WERI-Rb-1 (cell line): ENCODE data around the gene HSP90AA1.

Experiments
- DNase-seq: peaks from one replicate; pipeline ENCODE4 v3.0.0-alpha.2; 2020
- H3K27ac ChIP-seq: fragments of 250-450 bp; sonication (Bioruptor Pico); 2 replicates; pipeline ENCODE4 v1.5.1; 2020; ENCODE audit warnings: mild to moderate bottlenecking, moderate library complexity
- H3K27me3 ChIP-seq: fragments of 250-450 bp; sonication (Bioruptor Pico); 2 replicates; pipeline ENCODE4 v1.5.1; 2021; ENCODE audit warnings: mild to moderate bottlenecking, low read depth, moderate library complexity; ENCODE audit not compliant: insufficient read depth, severe bottlenecking
- H3K36me3 ChIP-seq: fragments of 250-450 bp; sonication (Bioruptor Pico); 2 replicates; pipeline ENCODE4 v1.5.1; 2020; ENCODE audit warnings: mild to moderate bottlenecking, moderate library complexity
- H3K4me3 ChIP-seq: 2 replicates; pipeline ENCODE4 v1.5.1; 2011; ENCODE audit warnings: low read depth, mild to moderate bottlenecking, control low read depth, low read length
- H3K9me3 ChIP-seq: fragments of 250-450 bp; sonication (Bioruptor Pico); 2 replicates; pipeline ENCODE4 v1.5.1; 2021; ENCODE audit warnings: mild to moderate bottlenecking, moderate library complexity; ENCODE audit not compliant: severe bottlenecking
- CTCF ChIP-seq: IDR thresholded peaks from 2 replicates; pipeline ENCODE4 v1.5.1; 2011; ENCODE audit warnings: low read depth, mild to moderate bottlenecking, control low read depth, inconsistent platforms, low read length

Gene HSP90AA1

GRCh38 chr14:102043251-102044025, 43.4 kb downstream of the HSP90AA1 start:
- TF ChIP-seq CTCF = no peak
- no peak for DNase-seq
- Histone ChIP-seq H3K4me3 (no peak overlapping the region), H3K36me3 (peaks cover 88% of the 10 kb centered on the region), H3K27ac (no peak overlapping the region), H3K9me3 (no peaks in the 10 kb centered on the region), H3K27me3 (no peaks in the 10 kb centered on the region)

- no peaks in the 10 kb centered on the region for H3K9me3 ChIP-seq
- H3K4me3 ChIP-seq = no peak overlapping the region
- TF ChIP-seq CTCF = no peak
- peaks cover 88% of the 10 kb centered on the region for H3K36me3 ChIP-seq
- H3K27me3 ChIP-seq = no peaks in the 10 kb centered on the region
- no peak for DNase-seq
- H3K27ac ChIP-seq = no peak overlapping the region
Observed at GRCh38 chr14:102042699-102043098, 44.1 kb downstream of the HSP90AA1 start.

- DNase-seq = no peak
- no peak overlapping the region for H3K4me3 ChIP-seq
- H3K36me3 ChIP-seq = peaks cover 98% of the 10 kb centered on the region
- H3K27me3 ChIP-seq = no peaks in the 10 kb centered on the region
- H3K9me3 ChIP-seq = no peaks in the 10 kb centered on the region
- H3K27ac ChIP-seq = no peak overlapping the region
- no peak for TF ChIP-seq CTCF
Observed at GRCh38 chr14:102040153-102040552, 46.7 kb downstream of the HSP90AA1 start.

- DNase-seq = no peak
- Histone ChIP-seq H3K4me3 (no peak overlapping the region), H3K9me3 (no peaks in the 10 kb centered on the region), H3K36me3 (peaks cover 97% of the 10 kb centered on the region), H3K27me3 (no peaks in the 10 kb centered on the region), H3K27ac (no peak overlapping the region)
- no peak for TF ChIP-seq CTCF
Observed at GRCh38 chr14:102039157-102039556, 47.7 kb downstream of the HSP90AA1 start.

- H3K36me3 ChIP-seq = peaks cover 98% of the 10 kb centered on the region
- no peaks in the 10 kb centered on the region for H3K27me3 ChIP-seq
- no peaks in the 10 kb centered on the region for H3K9me3 ChIP-seq
Observed at GRCh38 chr14:102037686-102038085, 49.2 kb downstream of the HSP90AA1 start.

More at GRCh38 chr14:102037686-102038085, 49.2 kb downstream of the HSP90AA1 start:
- TF ChIP-seq CTCF = no peak
- no peak for DNase-seq
- Histone ChIP-seq H3K27ac (no peak overlapping the region), H3K4me3 (no peak overlapping the region)
